ENCODE data around the gene TTC7B. TPM values are rescaled to one million over a fixed set of nuclear protein-coding genes. Genes with fewer than 3 reads are reported as not detected.

Gene TTC7B
- total and polyA plus RNA-seq, 10 of the 15 experiments (the other 5 are each of a cell fraction or from before 2014, with no cell fraction given), result under 0.01 to 1.1 (median 0.26) TPM; not detected in 2

DNA sequence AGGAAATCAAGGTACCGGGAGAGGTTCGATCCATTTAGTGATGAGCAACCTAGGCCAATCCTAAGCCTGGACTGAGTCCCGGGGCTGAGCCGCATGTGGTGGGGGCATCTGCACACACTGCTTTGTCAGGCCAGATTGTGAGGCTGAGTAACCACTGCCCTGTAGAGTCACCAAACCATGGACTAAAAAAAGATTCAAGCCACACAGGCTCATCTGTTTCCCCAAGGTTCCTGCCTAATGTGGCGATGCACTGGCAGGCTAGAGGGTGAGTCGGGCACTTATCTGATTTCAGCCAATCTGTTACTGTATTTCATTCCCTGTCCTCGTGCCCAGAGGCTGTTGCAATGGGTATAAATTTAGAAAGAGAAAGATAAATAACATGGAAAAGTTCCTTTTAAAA, 140.8 kb downstream of the TTC7B start (continued):
- TF ChIP-seq, protein P1, sequence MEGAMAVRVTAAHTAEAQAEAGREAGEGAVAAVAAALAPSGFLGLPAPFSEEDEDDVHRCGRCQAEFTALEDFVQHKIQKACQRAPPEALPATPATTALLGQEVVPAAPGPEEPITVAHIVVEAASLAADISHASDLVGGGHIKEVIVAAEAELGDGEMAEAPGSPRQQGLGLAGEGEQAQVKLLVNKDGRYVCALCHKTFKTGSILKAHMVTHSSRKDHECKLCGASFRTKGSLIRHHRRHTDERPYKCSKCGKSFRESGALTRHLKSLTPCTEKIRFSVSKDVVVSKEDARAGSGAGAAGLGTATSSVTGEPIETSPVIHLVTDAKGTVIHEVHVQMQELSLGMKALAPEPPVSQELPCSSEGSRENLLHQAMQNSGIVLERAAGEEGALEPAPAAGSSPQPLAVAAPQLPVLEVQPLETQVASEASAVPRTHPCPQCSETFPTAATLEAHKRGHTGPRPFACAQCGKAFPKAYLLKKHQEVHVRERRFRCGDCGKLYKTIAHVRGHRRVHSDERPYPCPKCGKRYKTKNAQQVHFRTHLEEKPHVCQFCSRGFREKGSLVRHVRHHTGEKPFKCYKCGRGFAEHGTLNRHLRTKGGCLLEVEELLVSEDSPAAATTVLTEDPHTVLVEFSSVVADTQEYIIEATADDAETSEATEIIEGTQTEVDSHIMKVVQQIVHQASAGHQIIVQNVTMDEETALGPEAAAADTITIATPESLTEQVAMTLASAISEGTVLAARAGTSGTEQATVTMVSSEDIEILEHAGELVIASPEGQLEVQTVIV (IDR thresholded peaks at IDR 0.05; ENCODE audit: borderline replicate concordance, partially characterized antibody), result no peak
- TF ChIP-seq RAD21 (IDR thresholded peaks at IDR 0.05; ENCODE audit: insufficient read depth, low read depth, low read length), result no peak
- TF ChIP-seq CEBPB (IDR thresholded peaks at IDR 0.05; ENCODE audit: borderline replicate concordance in 1 of 2, low read depth in 2 of 2, low read length in 2 of 2), result no peak
- TF ChIP-seq, protein P2, sequence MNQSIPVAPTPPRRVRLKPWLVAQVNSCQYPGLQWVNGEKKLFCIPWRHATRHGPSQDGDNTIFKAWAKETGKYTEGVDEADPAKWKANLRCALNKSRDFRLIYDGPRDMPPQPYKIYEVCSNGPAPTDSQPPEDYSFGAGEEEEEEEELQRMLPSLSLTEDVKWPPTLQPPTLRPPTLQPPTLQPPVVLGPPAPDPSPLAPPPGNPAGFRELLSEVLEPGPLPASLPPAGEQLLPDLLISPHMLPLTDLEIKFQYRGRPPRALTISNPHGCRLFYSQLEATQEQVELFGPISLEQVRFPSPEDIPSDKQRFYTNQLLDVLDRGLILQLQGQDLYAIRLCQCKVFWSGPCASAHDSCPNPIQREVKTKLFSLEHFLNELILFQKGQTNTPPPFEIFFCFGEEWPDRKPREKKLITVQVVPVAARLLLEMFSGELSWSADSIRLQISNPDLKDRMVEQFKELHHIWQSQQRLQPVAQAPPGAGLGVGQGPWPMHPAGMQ (IDR thresholded peaks at IDR 0.05; ENCODE audit: borderline replicate concordance), result no peak

GRCh38 chr14:90674716-90675115, 141.5 kb downstream of the TTC7B start:
- Histone ChIP-seq H3K79me2 (ENCODE audit: control insufficient read depth, insufficient read depth, low read length) (no peaks in the 10 kb centered on the region), H3K27ac (ENCODE audit: control insufficient read depth, insufficient read depth) (no peak overlapping the region), H3K36me3 (ENCODE audit: control insufficient read depth in 2 of 2, insufficient read depth in 2 of 2, low read length in 1 of 2) (no peaks in the 10 kb centered on the region), H3K27me3 (replicated peaks in 1 of 2; ENCODE audit: control insufficient read depth in 2 of 2, insufficient read depth in 2 of 2, low read length in 1 of 2) (peaks cover 0 to 2% of the 10 kb centered on the region in 2 experiments; a peak in 1 of 4 replicates), H4K20me1 (ENCODE audit: control insufficient read depth, insufficient read depth) (no peaks in the 10 kb centered on the region), H2AFZ (ENCODE audit: control insufficient read depth, low read depth, low read length) (no peak overlapping the region), H3K9ac (ENCODE audit: control insufficient read depth, insufficient read depth, low read length) (no peak overlapping the region), H3K9me3 (replicated peaks; ENCODE audit: control insufficient read depth, insufficient read depth, low read length) (no peaks in the 10 kb centered on the region), H3K4me1 (ENCODE audit: control insufficient read depth, insufficient read depth, low read length) (no peaks in the 10 kb centered on the region), H3K4me2 (ENCODE audit: control insufficient read depth, insufficient read depth) (no peak overlapping the region), H3K4me3 (no peak overlapping the region)
- intact Hi-C loops (cut with micrococcal nuclease; ENCODE audit: unreplicated experiment), result no loop called here
- BruUV-seq (replicated peaks), result no TSS peak
- RAD21 ChIA-PET (ENCODE audit: unreplicated experiment), result no interaction called here
- ATAC-seq (no peak), FAIRE-seq (no peak), DNase-seq (ENCODE audit: low read depth, low spot score) (no peak)
- SMC1A ChIA-PET (ENCODE audit: uncharacterized antibody, unreplicated experiment), result no interaction called here
- TF ChIP-seq NFYB (IDR thresholded peaks at IDR 0.05; ENCODE audit: insufficient read depth, low read depth, low read length), result no peak
- TF ChIP-seq, protein P3, sequence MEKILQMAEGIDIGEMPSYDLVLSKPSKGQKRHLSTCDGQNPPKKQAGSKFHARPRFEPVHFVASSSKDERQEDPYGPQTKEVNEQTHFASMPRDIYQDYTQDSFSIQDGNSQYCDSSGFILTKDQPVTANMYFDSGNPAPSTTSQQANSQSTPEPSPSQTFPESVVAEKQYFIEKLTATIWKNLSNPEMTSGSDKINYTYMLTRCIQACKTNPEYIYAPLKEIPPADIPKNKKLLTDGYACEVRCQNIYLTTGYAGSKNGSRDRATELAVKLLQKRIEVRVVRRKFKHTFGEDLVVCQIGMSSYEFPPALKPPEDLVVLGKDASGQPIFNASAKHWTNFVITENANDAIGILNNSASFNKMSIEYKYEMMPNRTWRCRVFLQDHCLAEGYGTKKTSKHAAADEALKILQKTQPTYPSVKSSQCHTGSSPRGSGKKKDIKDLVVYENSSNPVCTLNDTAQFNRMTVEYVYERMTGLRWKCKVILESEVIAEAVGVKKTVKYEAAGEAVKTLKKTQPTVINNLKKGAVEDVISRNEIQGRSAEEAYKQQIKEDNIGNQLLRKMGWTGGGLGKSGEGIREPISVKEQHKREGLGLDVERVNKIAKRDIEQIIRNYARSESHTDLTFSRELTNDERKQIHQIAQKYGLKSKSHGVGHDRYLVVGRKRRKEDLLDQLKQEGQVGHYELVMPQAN (conservative IDR thresholded peaks at IDR 0.05), result no peak
- TF ChIP-seq RELB (IDR thresholded peaks at IDR 0.05; ENCODE audit: low read depth), result no peak
- in situ Hi-C loops (cut with MboI), result no loop called here
- CTCF ChIA-PET, result interaction anchor here (0.7 kb wide), 1 partner anchor 106 kb away, joined by 3 read pairs; no protein-coding TSS in a partner anchor
- WGBS (ENCODE audit: insufficient coverage, insufficient replicate concordance, low lambda C conversion rate, missing lambda C conversion rate), result 37% methylated on average over 5 of the region's 5 CpGs
- POLR2A ChIA-PET, result no interaction called here
